Urothelium cell line (cell line): ENCODE data around the gene SLC41A3.
"Not testable (repeated sequence)": the region's sequence is repeated elsewhere in the genome, so short reads cannot be mapped to it uniquely, and the experiment has no call there.

Experiments used
- DNase-seq: peaks from one replicate; pipeline ENCODE4 v3.0.0; 2011; ENCODE audit warnings: low spot score, mixed read lengths
- FAIRE-seq: peaks from 2 replicates; lab custom pipeline; 2011; peaks lifted over from hg19 to GRCh38; lab: Jason Lieb, UNC

Gene SLC41A3

GRCh38 chr3:126008219-126008618, 75.7 kb downstream of the SLC41A3 start:
- peak; percentile 98 for FAIRE-seq
- no peak for DNase-seq

DNA sequence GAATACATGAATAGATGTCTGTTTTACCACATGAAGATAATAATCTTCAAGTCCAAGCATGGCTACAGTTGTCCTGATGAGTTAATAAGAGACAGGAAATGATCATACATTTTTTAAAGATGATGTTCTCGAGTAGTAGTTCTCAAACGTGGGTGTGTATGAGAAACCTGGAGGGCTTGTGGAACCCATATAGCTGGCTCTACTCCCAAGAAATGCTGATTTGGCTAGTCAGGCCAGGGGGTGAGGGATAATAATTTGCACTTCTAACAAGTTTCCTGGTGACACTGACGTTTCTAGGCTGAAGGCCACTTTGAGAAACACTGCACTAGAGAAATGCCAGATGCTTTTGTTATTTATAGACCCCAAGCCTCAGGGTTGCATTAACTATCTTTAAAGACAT, 78.0 kb downstream of the SLC41A3 start:
- FAIRE-seq = no peak

DNA sequence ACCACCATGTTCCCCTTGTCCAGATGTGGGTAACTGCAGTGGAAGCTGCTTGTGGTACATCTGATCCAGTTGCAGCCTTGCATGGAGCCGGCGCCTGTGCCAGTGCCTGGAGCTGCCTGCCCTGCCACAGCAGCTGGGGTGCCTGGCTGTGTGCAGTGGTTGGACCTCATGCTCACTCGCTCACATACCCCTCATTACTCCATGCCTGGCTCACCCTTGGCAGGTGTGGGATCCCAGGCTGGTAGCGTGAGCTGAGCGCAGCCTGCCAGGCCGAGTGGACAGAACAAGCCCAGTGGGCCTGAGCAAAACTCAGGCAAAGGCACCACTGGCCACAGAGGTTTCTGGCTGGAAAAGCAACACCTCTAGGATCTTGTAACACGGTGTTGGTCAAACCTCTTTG, 79.2 kb downstream of the SLC41A3 start:
- FAIRE-seq (no peak), DNase-seq (no peak)

More for the DNA sequence above, 78.0 kb downstream of the SLC41A3 start:
- DNase-seq = no peak

- FAIRE-seq = no peak
- no peak for DNase-seq
These were observed 79.7 kb downstream of the SLC41A3 start for GRCh38 chr3:126004217-126004616.

DNA sequence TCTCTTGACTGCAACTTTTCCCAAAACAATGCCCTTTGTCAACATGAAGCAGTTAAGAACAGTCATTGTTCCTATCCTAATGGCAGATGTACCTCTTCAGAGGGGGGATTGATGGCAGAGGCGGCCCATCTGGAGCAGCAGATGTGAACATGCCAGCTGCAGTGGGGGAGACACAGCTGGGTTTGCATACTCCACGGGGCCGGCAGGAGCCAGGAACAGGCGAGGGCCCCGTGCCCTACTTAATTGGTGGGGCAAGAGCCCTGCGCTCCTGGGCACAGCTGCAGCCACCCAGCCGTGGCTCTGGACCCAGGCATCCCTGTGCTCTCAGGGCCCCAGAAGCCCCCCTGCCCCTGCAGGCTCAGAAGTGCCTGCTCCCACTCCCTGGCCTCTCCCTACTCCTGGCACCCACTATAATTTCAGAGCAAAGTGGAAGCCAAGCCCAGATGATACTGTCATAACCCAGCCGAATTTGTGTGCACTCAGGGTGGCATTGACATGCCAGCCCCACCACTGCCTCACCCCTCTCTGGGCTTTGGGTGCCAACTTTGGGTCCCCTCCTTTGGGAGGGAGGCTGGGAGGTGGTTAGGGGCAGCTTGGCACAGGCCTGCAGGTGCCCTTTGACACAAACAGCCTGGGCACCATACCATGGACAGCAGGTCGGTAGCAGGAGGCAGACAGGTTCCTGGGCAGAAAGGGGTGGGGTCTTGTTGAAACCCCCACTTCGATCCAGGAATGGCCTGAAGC, 80.3 kb downstream of the SLC41A3 start:
- FAIRE-seq (no peak), DNase-seq (no peak)

- no peak for FAIRE-seq
- DNase-seq = no peak
These were observed 81.7 kb downstream of the SLC41A3 start for GRCh38 chr3:126002189-126002588.

- not testable (repeated sequence) for FAIRE-seq, DNase-seq
These were observed 87.2 kb downstream of the SLC41A3 start for GRCh38 chr3:125996751-125997150.

- peak; percentile 23 for FAIRE-seq
- DNase-seq = peak; percentile 96
These were observed 93.5 kb downstream of the SLC41A3 start for GRCh38 chr3:125990253-125990970.

- peak; percentile 84 for FAIRE-seq
- not testable (repeated sequence) for DNase-seq
These were observed 99.0 kb downstream of the SLC41A3 start for GRCh38 chr3:125984951-125985350.

DNA sequence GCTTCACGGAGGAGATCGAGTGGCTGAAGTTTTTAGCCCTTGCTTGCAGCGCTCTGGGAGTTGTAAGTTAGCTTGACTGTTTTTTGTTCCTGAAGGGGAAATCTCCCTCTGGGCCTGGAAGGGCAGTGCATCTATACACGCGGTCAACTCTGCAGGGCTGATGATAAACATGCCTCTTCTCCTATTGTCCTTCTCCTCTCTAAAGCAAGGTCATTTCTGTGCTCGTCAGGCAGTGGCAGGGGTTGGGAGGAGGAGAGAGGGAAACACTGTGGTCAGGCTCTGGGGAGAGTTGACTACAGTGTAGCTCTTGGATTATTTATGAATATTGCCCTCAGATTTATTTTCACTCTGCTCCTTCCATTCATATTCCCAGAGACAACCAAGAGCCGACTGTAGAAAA, 106.8 kb downstream of the SLC41A3 start:
- FAIRE-seq, DNase-seq: not testable (repeated sequence)

GRCh38 chr3:125976003-125976390, 107.9 kb downstream of the SLC41A3 start:
- DNase-seq = not testable (repeated sequence)
- peak; percentile 20 for FAIRE-seq

DNA sequence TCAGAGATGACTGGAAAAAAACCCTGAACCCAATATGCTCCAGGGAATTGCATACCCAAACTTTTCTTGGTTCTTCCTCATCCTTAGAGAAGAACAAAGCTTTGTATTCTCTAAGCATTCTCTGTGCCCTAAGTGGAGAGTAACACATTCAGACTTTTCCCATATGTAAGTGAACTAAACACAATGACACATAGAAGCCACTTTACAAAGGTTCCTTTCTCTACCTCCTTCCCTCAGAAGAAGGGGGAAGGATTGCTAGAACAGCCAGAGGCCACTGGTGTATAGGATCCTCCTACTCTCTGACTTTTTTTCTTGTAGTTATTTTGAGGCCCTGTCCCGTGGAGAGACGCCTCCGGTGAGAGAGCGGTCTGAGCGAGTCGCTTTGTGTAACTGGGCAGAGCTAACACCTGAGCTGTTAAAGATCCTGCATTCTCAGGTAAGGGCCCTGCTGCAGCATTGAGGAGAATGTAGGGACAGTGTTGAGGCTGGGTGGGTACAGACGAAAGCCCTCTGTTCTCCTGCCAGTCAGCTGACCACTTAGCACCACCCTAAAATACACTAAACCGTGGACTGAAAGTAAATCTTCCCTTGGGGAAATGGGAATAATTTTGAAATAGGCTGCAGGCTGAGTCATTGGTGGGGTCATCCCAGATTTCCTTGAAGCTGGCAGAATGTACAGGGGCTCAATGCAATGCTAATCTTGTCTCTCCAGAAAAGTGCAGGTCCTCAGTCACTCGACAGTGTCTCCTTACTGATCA, 108.5 kb downstream of the SLC41A3 start:
- FAIRE-seq = peak; percentile 13
- not testable (repeated sequence) for DNase-seq

DNA sequence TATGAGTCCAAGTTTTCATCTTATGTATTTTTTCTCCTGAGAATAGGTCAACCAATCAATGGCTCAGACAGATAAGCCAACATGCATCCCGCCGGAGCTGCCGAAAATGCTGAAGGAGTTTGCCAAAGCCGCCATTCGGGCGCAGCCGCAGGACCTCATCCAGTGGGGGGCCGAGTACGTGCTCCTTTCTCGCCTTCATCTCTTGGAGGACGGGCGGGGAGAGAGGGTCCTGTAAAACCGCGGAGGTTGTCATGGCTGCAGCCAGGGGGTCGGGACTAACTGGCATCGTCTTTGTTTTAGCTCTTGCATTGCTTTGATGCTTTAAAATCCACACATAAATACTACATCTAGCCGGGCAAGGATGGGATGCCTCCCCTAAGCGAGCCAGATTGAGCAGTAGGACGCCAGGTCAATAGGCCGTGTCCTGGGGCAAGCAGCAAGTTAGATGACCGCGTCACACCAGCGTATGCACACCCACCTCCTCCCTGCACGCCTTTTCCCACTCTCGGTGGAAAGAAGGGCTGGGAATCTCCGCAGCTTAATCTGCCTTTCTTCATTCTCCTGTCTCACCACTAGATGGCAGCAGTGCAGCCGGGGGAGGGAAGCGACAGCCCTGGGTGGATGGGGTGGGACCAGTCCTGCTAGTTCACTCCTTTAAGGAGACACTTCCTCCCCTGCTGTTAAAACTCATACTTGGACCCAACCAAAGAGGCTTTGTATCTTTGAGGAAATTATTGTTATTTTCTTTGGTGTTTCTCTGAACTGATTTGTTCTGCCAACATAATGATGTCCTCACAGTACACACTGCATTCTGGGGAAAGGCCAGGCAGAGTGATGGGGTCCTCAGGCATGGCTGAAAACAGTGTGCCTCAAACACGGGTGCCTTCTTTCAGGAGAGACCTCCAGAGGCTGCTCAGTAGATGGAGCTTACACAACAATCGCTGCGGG, 111.7 kb downstream of the SLC41A3 start:
- FAIRE-seq (peak; percentile 97), DNase-seq (peak; percentile 43)

GRCh38 chr3:125968701-125969592, 115.0 kb downstream of the SLC41A3 start, which contains the start of gene ROPN1B:
Gene ROPN1B, plus strand, starts transcription at chr3:125969178. Its CDS starts 2,877 bp downstream, at chr3:125972055.
- peak; percentile 100 for FAIRE-seq

DNA sequence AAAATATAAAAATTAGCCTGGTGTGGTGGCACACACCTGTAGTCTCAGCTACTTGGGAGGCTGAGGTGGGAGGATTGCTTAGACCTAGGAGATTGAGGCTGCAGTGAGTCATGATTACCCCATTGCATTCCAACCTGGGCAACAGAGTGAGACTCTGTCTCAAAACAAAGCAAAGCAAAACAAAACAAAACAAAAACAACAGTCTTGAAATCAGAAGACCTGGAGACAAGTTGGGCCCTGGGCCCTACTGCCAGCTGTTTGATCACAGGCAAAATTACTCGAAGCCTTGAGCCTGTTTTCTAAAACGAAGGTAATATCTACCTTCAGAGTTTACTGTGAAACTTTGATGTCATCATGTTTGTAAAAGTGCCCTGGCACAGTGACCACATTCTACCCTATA, 115.8 kb downstream of the SLC41A3 start:
- DNase-seq, FAIRE-seq: not testable (repeated sequence)

More at GRCh38 chr3:125968701-125969592, 115.0 kb downstream of the SLC41A3 start, which contains the start of gene ROPN1B:
- not testable (repeated sequence) for DNase-seq

GRCh38 chr3:125967156-125967555, 116.8 kb downstream of the SLC41A3 start:
- no peak for DNase-seq
- FAIRE-seq = no peak

DNA sequence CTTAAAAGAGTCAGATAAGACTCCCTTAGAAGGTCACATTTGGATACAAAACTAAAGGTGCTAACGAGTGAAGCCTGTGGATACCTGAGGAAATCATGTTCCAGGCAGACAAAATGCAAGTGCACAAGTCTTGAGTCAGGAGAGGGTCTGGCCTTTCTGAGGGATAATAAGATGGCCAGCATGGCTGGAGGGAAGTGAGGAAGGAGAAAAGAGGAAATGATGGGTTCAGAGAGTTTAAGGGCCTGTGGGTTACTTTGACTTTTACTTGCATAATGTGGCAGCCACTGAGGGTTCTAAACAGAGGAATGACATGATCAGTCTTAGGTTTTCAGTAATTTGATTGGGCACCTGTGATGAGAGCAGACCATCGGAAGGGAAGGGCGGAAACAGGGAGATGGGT, 118.4 kb downstream of the SLC41A3 start:
- FAIRE-seq (peak; percentile 17), DNase-seq (no peak)

- DNase-seq, FAIRE-seq: not testable (repeated sequence)
These were observed 120.1 kb downstream of the SLC41A3 start for GRCh38 chr3:125963834-125964233.

- DNase-seq (no peak), FAIRE-seq (no peak)
These were observed 122.7 kb downstream of the SLC41A3 start for GRCh38 chr3:125961289-125961589.
